Measurements from ENCODE around the gene EEF2. TPM values are rescaled to one million over a fixed set of nuclear protein-coding genes. Genes with fewer than 3 reads are reported as not detected.

The EEF2 gene
- total RNA-seq, 1 donor from 2014 or later: 3,028 TPM

GRCh38 chr19:4018140-4018613, 32.9 kb upstream of the EEF2 start:
- no peak for DNase-seq (ENCODE audit: low spot score, unreplicated experiment)
- H3K36me3 Mint-ChIP-seq (ENCODE audit: insufficient read depth): peaks cover 6% of the 10 kb centered on the region
- H3K27ac Mint-ChIP-seq: no peak overlapping the region
- no peak overlapping the region for H3K4me3 Mint-ChIP-seq (ENCODE audit: low read depth)
- no peaks in the 10 kb centered on the region for H3K27me3 Mint-ChIP-seq
- H3K4me1 Mint-ChIP-seq (ENCODE audit: low read depth): no peaks in the 10 kb centered on the region
- no peaks in the 10 kb centered on the region for H3K9me3 Mint-ChIP-seq (ENCODE audit: low read depth)
- no peak for TF ChIP-seq CTCF (IDR thresholded peaks at IDR 0.05; ENCODE audit: unreplicated experiment)

- H3K27ac Mint-ChIP-seq: no peak overlapping the region
- no peak for DNase-seq (ENCODE audit: low spot score, unreplicated experiment)
- TF ChIP-seq CTCF (IDR thresholded peaks at IDR 0.05; ENCODE audit: unreplicated experiment): no peak
Measured at GRCh38 chr19:4016903-4017638, 31.8 kb upstream of the EEF2 start.

GRCh38 chr19:4016486-4016885, 31.2 kb upstream of the EEF2 start:
- DNase-seq (ENCODE audit: low spot score, unreplicated experiment): no peak
- no peaks in the 10 kb centered on the region for H3K9me3 Mint-ChIP-seq (ENCODE audit: low read depth)
- H3K27me3 Mint-ChIP-seq: no peaks in the 10 kb centered on the region
- TF ChIP-seq CTCF (IDR thresholded peaks at IDR 0.05; ENCODE audit: unreplicated experiment): no peak
- peaks cover 6% of the 10 kb centered on the region for H3K36me3 Mint-ChIP-seq (ENCODE audit: insufficient read depth)
- no peak overlapping the region for H3K27ac Mint-ChIP-seq
- peaks cover 5% of the 10 kb centered on the region for H3K4me1 Mint-ChIP-seq (ENCODE audit: low read depth)
- no peak overlapping the region for H3K4me3 Mint-ChIP-seq (ENCODE audit: low read depth)

More at GRCh38 chr19:4016903-4017638, 31.8 kb upstream of the EEF2 start:
- no peak overlapping the region for H3K4me3 Mint-ChIP-seq (ENCODE audit: low read depth)
- peaks cover 8% of the 10 kb centered on the region for H3K36me3 Mint-ChIP-seq (ENCODE audit: insufficient read depth)
- no peaks in the 10 kb centered on the region for H3K9me3 Mint-ChIP-seq (ENCODE audit: low read depth)
- peaks cover 4% of the 10 kb centered on the region for H3K4me1 Mint-ChIP-seq (ENCODE audit: low read depth)
- H3K27me3 Mint-ChIP-seq: no peaks in the 10 kb centered on the region

DNA sequence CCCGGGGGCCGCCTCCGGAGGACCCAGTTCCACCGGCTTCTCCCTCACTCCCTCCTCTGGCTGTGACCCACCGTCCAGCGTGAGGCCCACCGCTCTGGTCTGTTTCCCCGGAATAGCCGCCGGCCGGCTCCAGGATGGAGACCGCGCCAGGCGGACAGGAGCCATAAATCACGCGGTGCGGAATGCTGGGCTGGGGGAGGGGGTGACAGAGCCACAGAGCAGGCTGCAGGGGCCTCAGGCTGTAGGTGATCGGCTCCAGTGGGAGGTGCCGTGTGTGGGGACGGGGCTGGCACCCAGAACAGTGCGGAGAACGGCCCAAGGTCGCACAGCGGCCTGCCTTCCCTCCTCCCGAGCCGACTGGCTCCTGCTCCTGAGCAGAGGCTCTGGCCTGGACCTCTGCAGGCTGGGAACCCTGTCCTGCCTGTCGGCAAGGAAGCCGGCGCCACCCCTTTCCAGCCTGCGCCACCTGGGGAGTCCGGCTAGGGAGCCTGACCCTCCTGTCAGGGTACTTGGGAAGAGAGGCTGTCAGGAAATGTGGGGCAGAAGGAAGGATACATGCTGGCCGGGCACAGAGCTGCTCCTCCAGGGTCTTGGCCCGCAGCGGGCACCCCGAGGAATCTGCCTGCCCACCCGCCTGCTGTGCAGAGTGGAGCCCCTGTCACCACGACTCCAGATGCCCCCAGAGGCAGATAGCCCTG, 30.6 kb upstream of the EEF2 start:
- peaks cover 4% of the 10 kb centered on the region for H3K36me3 Mint-ChIP-seq (ENCODE audit: insufficient read depth)
- DNase-seq (ENCODE audit: low spot score, unreplicated experiment): no peak
- peaks cover 9% of the 10 kb centered on the region for H3K4me1 Mint-ChIP-seq (ENCODE audit: low read depth)
- H3K27ac Mint-ChIP-seq: no peak overlapping the region
- TF ChIP-seq CTCF (IDR thresholded peaks at IDR 0.05; ENCODE audit: unreplicated experiment): no peak
- H3K4me3 Mint-ChIP-seq (ENCODE audit: low read depth): no peak overlapping the region
- H3K27me3 Mint-ChIP-seq: no peaks in the 10 kb centered on the region
- no peaks in the 10 kb centered on the region for H3K9me3 Mint-ChIP-seq (ENCODE audit: low read depth)

GRCh38 chr19:4014541-4015491, 29.6 kb upstream of the EEF2 start:
- Mint-ChIP-seq H3K27me3 (no peaks in the 10 kb centered on the region), H3K36me3 (ENCODE audit: insufficient read depth) (peaks cover 4% of the 10 kb centered on the region), H3K4me1 (ENCODE audit: low read depth) (peaks cover 9% of the 10 kb centered on the region), H3K9me3 (ENCODE audit: low read depth) (no peaks in the 10 kb centered on the region), H3K27ac (no peak overlapping the region), H3K4me3 (ENCODE audit: low read depth) (no peak overlapping the region)
- DNase-seq (ENCODE audit: low spot score, unreplicated experiment): no peak
- no peak for TF ChIP-seq CTCF (IDR thresholded peaks at IDR 0.05; ENCODE audit: unreplicated experiment)
